Left colon (tissue), 2 donors: ENCODE results near the gene OAS1. TPM values are rescaled to one million over a fixed set of nuclear protein-coding genes. Genes with fewer than 3 reads are reported as not detected.

Experiments used
- ATAC-seq: fragments of 200-7000 bp; cut with Tn5 transposase; one replicate; pipeline ENCODE4 v1.9.1; 2020; ENCODE audit warnings: mild to moderate bottlenecking, moderate library complexity
- DNase-seq, 2 donors: peaks; one replicate each; pipeline ENCODE4 v3.0.0-alpha.2; 2020
- intact Hi-C, 2 donors: fragments of 100-400 bp; cut with DNase I in 1 of 2; cut with micrococcal nuclease in 1 of 2; formaldehyde crosslinking; loops; one replicate each; pipeline versions ENCODE4 v1.11.2 to v1.14.0; 2022; cut with DNase I, micrococcal nuclease
- total RNA-seq, 2 donors: library from RNA; stranded (reverse); fragmentation: NEBNext Ultra II Directional; extraction: Animal tissue kit (Norgen Biotek cat#: 25700); gene quantifications; one replicate each; pipeline ENCODE4 v1.2.1, GENCODE V29; 2021
- donor health status: DM: no; HTN: no; CAD: no.
- donor health status: DM: yes; HTN: yes; CAD: no.

Gene OAS1
- total RNA-seq, 2 donors from 2014 or later, result 97.4 to 104 TPM

GRCh38 chr12:112928978-112929377 lies 22.2 kb downstream of the OAS1 start:
- intact Hi-C loops, result no loop called here
- DNase-seq (no peak), ATAC-seq (no peak)

- ATAC-seq (no peak), DNase-seq (no peak)
- intact Hi-C loops, result no loop called here
Measured at GRCh38 chr12:112929715-112930114, 23.0 kb downstream of the OAS1 start.

GRCh38 chr12:112930350-112930749 lies 23.6 kb downstream of the OAS1 start:
- no peak for DNase-seq
- no peak for ATAC-seq

GRCh38 chr12:112932485-112933128 lies 25.8 kb downstream of the OAS1 start:
- intact Hi-C loops, result no loop called here
- ATAC-seq (peak; percentile 72), DNase-seq (no peak)

More at GRCh38 chr12:112930350-112930749, 23.6 kb downstream of the OAS1 start:
- intact Hi-C loops, result no loop called here

GRCh38 chr12:112933129-112933505 lies 26.4 kb downstream of the OAS1 start:
- intact Hi-C loops, result no loop called here
- DNase-seq (no peak), ATAC-seq (no peak)

GRCh38 chr12:112936264-112936663 lies 29.5 kb downstream of the OAS1 start:
- peak; percentile 13 for ATAC-seq
- intact Hi-C loops, result no loop called here
- DNase-seq, result peak in 1 of 2 donors; percentile 38

- intact Hi-C loops, result no loop called here
- ATAC-seq (no peak), DNase-seq (no peak)
Measured at GRCh38 chr12:112936927-112937326, 30.2 kb downstream of the OAS1 start.

- ATAC-seq, result peak; percentile 95
- intact Hi-C loops, result no loop called here
- DNase-seq, result peak; percentile 91 to 93
Measured at GRCh38 chr12:112937741-112938719, 31.3 kb downstream of the OAS1 start, which contains the start of gene OAS3. Gene OAS3, plus strand, starts transcription at chr12:112938474. Its CDS starts 57 bp downstream, at chr12:112938531.

- DNase-seq, result no peak
- ATAC-seq, result peak; percentile 20
- intact Hi-C loops, result no loop called here
Measured at GRCh38 chr12:112938751-112939150, 32.0 kb downstream of the OAS1 start.

- no peak for ATAC-seq
- no peak for DNase-seq
- intact Hi-C loops, result no loop called here
Measured at GRCh38 chr12:112939761-112940381, 33.1 kb downstream of the OAS1 start.

GRCh38 chr12:112941528-112942335 lies 35.0 kb downstream of the OAS1 start:
- ATAC-seq (no peak), DNase-seq (no peak)
- intact Hi-C loops, result no loop called here

- intact Hi-C loops, result no loop called here
- DNase-seq (no peak), ATAC-seq (no peak)
Measured at GRCh38 chr12:112942572-112942971, 35.8 kb downstream of the OAS1 start.

- ATAC-seq (no peak), DNase-seq (no peak)
- intact Hi-C loops, result no loop called here
Measured at GRCh38 chr12:112944024-112944690, 37.4 kb downstream of the OAS1 start.

GRCh38 chr12:112945515-112945914 lies 38.8 kb downstream of the OAS1 start:
- intact Hi-C loops, result no loop called here
- no peak for DNase-seq

GRCh38 chr12:112946236-112947000 lies 39.7 kb downstream of the OAS1 start:
- ATAC-seq, result no peak
- intact Hi-C loops, result no loop called here
- no peak for DNase-seq

More at GRCh38 chr12:112945515-112945914, 38.8 kb downstream of the OAS1 start:
- ATAC-seq, result no peak

- DNase-seq (no peak), ATAC-seq (no peak)
- intact Hi-C loops, result no loop called here
Measured at GRCh38 chr12:112947314-112947713, 40.6 kb downstream of the OAS1 start.

- ATAC-seq, result no peak
- DNase-seq, result no peak
- intact Hi-C loops, result no loop called here
Measured at GRCh38 chr12:112947761-112948160, 41.0 kb downstream of the OAS1 start.
